ENCODE results near the gene SDR39U1.

DNA sequence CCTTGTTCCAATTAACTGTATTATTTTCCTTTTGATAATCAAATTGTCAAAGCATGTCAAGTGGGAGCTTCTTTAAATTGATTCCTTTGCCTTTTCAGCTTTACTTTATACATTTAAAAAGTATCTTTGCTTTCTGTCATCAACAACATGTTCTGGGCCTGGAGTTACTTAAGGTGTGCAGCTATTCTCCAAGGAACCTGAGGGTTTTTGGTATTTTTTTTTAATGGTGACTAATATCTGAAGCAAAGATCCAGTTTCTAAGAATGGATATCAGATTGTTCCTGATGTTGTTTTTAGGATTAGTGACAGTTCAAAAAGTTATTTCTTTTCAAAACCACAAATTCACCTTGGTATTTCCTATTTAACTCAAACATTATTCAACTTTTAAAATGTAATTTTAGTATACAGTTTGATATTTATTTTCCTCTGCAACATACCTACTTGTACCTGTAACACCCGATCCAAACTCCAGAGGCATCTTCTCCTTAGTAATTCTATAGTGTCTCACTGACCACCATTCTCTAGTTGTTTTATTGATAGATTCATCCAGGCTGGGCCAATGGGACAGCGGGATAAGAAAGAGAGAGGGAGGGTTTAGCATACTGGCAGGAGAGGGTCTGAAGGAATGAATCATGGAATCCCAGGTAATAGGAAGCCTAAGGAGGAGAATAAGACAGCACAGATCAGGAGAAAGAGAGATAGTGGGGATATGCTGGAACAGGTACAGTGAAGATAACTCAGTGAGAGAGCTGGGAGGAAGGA lies 16.2 kb downstream of the SDR39U1 start:
- TF ChIP-seq, protein P1, sequence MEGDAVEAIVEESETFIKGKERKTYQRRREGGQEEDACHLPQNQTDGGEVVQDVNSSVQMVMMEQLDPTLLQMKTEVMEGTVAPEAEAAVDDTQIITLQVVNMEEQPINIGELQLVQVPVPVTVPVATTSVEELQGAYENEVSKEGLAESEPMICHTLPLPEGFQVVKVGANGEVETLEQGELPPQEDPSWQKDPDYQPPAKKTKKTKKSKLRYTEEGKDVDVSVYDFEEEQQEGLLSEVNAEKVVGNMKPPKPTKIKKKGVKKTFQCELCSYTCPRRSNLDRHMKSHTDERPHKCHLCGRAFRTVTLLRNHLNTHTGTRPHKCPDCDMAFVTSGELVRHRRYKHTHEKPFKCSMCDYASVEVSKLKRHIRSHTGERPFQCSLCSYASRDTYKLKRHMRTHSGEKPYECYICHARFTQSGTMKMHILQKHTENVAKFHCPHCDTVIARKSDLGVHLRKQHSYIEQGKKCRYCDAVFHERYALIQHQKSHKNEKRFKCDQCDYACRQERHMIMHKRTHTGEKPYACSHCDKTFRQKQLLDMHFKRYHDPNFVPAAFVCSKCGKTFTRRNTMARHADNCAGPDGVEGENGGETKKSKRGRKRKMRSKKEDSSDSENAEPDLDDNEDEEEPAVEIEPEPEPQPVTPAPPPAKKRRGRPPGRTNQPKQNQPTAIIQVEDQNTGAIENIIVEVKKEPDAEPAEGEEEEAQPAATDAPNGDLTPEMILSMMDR (IDR thresholded peaks at IDR 0.05) = no peak
- TF ChIP-seq POLR2A (IDR thresholded peaks at IDR 0.05) = no peak

All from esophagus squamous epithelium (tissue), 4 donors.